A673 (cell line): ENCODE data around the gene CLCNKA.

ENCODE experiments used
- EZH2 ChIP-seq: fragments of 200-600 bp; sonication (generic); IDR thresholded peaks from 2 replicates; pipeline ENCODE4 v1.6.1; 2017; ENCODE audit warnings: borderline replicate concordance, low read depth, mild to moderate bottlenecking, mixed read lengths, antibody characterized with exemption, low read length; ENCODE audit not compliant: poor library complexity, severe bottlenecking
- TF ChIP-seq, protein P1 (sequence below): fragments of 300-800, 200-600 bp; sonication (generic); conservative IDR thresholded peaks from 2 replicates; pipeline ENCODE4 v1.5.1; 2017; ENCODE audit warnings: low read depth, mild to moderate bottlenecking, antibody characterized with exemption, low read length, moderate library complexity, mixed read lengths

DNA sequence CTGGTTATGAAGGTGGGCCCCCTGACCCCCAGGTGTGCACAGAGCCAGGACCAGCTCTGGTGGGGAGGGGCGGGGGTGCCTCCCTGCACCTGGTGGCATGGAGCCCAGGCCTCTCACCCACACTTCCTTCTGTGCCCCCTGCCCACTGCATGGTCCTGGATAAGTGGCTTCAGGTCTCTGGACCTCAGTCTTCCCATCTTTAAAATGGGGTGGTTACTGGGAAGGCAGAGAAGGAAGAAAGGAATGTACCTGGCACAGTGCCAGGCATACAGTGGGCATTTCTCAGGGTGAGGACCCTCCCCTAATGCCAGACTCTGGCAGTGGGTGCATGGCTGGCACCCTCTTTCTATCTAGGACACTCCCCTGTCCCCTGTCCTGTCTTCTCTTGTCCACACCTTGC lies 7.5 kb downstream of the CLCNKA start:
- TF ChIP-seq, protein P1, sequence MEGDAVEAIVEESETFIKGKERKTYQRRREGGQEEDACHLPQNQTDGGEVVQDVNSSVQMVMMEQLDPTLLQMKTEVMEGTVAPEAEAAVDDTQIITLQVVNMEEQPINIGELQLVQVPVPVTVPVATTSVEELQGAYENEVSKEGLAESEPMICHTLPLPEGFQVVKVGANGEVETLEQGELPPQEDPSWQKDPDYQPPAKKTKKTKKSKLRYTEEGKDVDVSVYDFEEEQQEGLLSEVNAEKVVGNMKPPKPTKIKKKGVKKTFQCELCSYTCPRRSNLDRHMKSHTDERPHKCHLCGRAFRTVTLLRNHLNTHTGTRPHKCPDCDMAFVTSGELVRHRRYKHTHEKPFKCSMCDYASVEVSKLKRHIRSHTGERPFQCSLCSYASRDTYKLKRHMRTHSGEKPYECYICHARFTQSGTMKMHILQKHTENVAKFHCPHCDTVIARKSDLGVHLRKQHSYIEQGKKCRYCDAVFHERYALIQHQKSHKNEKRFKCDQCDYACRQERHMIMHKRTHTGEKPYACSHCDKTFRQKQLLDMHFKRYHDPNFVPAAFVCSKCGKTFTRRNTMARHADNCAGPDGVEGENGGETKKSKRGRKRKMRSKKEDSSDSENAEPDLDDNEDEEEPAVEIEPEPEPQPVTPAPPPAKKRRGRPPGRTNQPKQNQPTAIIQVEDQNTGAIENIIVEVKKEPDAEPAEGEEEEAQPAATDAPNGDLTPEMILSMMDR, result no peak
- TF ChIP-seq EZH2, result no peak
